ENCODE measurements around the gene PHACTR4.
"Not testable (repeated sequence)": the region's sequence is repeated elsewhere in the genome, so short reads cannot be mapped to it uniquely, and the experiment has no call there.

Gene PHACTR4

DNA sequence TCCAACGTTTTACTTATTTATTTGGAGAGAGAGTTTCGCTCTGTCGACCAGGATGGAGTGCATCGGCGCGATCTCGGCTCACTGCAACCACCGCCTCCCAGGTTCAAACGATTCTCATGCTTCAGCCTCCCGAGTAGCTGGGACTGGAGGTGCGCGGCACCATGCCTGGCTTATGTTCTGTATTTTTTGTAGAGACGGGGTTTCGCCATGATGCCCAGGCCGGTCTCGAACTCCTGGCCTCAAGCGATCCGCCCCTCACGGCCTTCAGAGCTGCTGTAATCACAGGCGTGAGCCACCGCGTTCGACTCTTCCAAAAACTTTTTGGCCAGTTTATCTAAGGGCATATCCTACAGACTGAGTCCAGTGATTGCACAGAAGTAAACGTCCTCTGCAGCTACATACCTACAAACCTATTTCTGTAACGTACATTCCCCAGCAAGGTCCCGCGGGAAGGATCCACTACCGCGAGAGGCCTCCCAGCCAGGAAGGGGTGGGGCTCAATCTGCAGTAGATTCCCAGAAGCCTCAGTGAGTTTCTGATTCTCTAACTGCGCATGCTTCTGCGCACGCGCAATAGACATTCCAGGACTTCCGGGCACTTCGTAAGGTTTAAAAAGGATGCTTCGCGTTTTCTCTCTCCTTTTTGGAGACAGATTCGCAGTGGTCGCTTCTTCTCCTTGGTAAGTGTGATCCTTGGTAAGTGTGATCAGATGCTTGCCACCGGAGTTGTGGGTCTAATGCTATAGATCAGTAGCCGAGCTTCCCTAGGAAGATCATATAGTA lies 136.1 kb downstream of the PHACTR4 start, which contains the start of gene RCC1:
RCC1 (plus strand) TSS at position 638 of the 782 bp plus-strand sequence. CDS start 23,824 bp downstream, outside the sequence.
- FAIRE-seq = peak; percentile 98

DNA sequence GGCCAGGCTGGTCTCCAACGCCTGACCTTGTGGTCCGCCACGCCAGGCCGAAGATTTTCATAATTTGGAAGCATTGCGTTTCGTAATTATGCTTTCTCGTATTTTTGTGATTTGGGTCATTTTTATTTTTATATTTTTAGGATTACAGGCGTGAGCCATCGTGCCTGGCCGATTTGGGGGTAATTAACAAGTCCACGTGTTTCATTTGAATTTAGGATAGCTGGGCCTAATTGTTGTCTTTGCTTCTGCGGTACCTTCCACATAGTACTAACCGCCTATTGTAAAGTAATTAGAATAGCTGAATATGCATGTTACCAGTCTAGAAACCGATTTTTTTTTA lies 137.3 kb downstream of the PHACTR4 start:
- FAIRE-seq = no peak

DNA sequence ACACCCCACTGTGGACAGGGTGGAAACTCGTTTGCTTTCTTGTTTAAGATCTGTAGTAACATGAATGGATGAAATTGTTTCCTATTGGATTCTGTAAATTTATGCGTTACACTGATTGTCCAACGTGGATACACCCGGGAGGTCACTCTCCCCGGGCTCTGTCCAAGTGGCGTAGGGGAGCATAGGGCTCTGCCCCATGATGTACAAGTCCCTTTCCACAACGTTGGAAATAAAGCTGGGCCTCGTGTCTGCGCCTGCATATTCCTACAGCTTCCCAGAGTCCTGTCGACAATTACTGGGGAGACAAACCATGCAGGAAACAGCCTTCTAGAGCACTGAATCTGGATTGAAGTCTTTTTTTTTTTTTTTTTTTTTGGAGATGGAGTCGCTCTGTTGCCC lies 137.7 kb downstream of the PHACTR4 start:
- FAIRE-seq = no peak

DNA sequence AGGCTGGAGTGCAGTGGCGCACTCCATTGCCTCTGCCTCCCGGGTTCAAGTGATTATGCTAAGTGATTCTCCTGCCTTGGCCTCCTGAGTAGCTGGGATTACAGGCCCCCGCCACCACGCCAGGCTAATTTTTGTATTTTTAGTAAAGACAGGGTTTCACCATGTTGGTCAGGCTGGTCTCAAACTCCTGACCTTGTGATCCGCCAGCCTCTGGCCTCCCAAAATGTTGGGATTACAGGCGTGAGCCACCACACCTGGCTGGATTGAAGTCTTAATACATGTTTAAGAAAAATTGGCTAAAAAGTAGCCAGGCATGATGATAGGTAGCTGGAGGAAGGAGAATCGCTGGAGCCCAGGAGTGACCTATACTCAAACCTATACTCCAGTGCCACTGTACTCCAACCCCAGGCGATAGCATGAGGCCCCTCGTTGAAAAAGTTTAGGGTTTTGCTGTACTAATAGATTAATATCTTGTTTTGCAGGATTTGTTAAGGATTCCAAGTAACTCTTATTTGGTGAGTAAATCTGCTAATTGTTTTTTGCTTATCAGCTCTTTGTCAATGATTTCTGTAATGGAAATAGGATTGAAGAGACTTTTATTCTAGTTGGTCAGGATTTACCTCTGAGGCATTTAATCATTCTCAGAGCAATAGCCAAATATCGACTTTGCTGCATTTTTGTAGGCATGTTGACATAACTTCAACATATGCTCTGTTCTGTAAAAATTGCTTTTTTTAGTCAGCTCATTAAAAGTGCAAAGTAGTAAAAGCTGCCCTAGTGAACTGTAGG lies 138.3 kb downstream of the PHACTR4 start:
- no peak for FAIRE-seq

DNA sequence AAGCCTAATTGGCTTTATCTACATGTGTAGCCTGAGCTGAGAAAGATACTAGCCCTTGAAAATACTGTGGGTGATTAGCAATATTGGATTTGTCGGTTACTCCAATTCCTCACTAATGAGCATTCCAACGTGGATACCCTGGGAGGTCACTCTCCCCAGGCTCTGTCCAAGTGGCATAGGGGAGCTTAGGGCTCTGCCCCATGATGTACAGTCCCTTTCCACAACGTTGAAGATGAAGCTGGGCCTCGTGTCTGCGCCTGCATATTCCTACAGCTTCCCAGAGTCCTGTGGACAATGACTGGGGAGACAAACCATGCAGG lies 138.9 kb downstream of the PHACTR4 start:
- FAIRE-seq = no peak

DNA sequence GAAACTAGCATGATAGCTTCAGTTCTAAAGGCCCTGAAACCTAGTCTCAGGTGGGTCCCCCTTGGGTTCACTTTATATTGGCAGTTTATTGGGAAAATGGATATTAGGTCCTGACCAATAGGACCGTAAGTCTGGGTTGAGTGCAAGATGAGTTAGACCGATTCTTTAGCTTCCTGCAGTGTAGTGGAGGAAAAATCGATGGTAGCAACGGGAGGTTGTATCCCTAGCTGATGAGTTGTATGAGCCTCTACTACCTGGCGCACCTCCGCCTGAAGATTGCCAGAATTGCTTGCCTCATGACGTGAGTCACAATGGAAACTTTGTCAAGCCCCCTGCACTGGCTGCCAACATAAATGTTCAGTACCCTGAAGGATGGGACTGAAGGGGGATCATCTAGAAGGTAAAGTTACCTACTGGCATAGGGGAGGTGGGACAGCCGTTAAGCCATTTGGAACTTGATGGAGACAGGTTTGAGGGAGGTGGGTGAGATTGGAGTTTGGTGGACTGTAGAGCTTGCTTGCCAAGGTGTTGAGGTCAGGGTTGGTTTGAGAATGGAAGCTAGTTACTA lies 140.2 kb downstream of the PHACTR4 start:
- no peak for FAIRE-seq

DNA sequence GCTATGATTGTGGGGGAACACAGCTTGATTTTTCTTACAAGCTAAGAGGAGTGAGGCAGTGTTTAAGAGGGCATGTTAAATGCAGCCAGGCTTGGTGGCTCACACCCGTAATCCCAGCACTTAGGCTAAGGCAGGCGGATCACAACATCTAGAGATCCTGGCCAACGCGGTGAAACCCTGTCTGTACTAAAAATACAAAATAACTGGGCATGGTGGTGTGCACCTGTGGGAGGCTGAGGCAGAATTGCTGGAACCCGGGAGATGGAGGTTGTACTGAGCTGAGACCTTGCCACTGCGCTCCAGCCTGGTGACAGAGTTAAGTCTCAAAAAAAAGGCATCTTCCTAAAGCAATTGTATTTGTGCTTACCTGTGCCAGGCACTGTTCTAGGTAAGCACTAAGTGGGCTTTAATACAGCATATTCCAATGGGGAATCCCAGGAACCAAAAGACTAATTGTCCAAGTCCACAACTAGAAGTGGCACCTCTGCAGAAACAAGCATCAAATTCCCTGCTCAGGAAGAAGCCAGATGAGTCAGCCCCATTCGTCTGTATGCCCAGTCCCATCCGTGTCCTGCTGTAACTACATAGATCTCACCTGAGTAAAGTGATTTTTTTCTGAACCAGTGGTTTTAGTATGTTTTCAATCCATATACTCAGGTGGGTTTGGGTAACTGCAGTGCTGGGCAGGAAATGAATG lies 140.9 kb downstream of the PHACTR4 start:
- FAIRE-seq = no peak

DNA sequence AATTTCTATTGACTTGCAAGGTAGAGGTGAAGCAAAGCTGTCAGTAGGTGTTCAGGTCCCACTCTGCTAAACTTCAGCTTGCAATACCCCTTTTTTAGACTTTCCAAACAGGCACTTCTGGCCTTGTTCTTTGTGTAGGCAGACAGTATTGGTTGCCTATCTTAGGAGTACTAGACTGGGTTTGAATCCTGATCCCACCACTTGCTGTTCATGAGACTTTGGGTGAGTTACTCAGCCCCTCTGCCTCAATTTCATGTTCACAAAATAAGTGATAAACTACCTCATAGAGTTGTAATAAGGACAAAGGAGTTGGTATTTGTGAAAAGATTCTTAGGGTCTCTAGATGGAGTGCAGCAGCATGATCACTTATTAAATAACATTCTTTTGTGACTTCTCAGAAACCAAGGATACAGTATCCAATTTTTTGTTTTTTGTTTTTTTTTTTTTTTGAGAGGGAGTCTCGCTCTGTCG lies 141.5 kb downstream of the PHACTR4 start:
- FAIRE-seq = no peak

DNA sequence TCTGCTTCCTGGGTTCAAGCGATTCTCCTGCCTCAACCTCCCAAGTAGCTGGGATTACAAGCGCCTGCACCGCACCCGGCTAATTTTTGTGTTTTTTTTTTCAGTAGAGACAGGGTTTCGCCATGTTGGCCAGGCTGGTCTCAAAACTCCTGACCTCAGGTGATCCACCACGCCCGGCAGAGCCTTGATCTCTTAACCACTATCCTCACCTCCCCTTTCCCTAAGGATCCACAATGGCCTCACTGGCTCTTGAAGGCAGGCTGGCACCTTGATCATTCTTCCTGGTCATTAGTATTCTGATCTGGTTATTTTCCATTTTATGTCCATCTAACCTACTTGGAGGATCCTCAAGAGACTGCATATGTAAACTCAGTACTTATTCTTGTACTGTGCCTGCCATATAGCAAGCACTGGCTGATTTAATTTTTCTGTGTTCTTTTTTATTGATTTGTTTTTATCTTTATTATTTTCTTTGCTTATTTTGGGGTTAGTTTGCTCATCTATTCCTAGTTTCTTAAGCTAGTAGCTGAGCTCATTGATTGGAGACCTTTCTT lies 142.6 kb downstream of the PHACTR4 start:
- no peak for FAIRE-seq

DNA sequence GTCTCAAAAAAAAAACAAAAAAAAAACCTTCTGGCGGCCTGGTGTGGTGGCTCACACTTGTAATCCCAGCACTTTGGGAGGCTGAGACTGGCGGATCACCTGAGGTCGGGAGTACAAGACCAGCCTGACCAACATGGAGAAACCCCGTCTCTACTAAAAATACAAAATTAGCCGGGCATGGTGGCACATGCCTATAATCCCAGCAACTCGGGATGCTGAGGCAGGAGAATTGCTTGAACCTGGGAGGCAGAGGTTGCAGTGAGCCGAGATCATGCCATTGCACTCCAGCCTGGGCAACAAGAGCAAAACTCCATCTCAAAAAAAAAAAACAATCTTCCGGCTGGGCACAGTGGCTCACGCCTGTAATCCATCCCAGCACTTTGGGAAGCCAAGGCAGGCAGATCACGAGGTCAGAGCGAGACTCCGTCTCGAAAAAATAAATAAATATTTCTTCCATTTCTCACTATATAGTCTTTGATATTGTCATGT lies 144.9 kb downstream of the PHACTR4 start:
- not testable (repeated sequence) for FAIRE-seq

DNA sequence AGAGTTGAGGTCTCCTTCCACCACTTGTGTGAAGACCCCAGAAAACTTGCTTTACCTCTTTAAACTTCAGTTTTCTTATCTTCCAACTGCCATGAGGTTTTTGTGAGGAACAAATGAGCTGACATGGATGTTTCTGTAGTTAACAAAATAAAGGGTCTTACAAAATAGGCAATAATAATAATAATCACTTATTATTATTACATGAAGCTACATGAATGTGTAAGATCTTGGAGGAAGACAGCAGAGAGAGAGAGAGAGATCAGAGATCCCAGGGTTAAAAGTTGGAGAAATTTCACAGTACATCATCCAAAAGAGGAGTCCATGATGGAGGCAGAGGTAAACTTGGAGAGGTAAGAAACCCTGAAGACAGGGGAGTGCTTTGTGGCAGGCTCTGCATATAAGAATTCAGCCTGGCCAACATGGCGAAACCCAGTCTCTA lies 147.0 kb downstream of the PHACTR4 start:
- no peak for FAIRE-seq

DNA sequence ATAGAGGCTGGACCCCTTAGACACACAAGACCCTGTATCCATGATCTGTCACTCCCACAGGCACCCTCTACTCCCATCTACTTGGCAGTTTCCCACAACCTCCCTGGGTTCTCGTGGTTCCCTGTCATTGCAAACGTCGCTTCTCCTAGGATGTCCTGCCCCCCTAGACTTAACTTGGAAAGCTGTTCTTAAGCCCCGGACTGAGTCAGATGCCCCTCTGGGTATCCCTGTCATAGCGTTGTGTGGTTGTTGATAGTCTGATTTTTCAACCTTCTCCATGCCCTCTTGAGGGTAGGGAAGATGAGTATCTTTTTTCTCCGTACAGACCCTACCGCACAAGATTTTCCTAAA lies 148.1 kb downstream of the PHACTR4 start:
- FAIRE-seq = no peak

DNA sequence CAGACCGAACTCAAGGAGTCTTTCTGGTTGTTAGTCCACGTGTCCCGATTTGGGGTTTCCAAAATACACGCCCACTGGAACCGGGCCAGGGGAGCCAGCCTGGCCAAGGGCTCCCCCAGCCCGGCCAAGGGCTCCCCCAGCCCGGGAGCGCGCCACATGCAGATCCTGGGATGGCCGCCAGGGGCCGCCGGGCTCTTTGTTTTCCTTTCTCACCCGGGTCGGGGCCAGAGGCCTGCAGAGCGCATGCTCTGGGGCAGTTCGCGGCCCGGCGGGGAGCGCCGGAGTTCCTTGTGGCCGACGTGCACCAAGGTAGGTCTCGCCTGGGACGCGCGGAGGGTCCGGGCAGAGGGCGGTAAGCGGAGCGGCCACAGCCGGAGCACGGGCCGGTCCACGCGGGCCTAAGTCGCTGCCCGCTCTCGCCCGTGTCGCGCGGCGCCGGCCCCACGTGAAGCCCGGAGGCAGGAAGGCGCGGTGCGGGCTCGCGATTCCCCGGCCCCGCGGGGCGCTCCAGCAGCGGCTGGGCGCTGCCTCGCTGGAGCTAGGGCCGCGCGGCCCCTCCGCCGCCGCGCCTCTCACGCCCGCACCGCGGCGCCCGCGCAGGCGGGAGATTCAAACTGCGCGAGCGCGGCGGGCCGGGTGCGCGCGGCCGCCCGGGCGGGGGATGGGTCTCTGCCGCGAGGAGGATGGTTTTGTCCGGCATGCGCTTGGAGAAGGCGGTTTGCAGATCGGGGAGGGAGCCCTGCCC lies 148.6 kb downstream of the PHACTR4 start:
- FAIRE-seq = no peak

DNA sequence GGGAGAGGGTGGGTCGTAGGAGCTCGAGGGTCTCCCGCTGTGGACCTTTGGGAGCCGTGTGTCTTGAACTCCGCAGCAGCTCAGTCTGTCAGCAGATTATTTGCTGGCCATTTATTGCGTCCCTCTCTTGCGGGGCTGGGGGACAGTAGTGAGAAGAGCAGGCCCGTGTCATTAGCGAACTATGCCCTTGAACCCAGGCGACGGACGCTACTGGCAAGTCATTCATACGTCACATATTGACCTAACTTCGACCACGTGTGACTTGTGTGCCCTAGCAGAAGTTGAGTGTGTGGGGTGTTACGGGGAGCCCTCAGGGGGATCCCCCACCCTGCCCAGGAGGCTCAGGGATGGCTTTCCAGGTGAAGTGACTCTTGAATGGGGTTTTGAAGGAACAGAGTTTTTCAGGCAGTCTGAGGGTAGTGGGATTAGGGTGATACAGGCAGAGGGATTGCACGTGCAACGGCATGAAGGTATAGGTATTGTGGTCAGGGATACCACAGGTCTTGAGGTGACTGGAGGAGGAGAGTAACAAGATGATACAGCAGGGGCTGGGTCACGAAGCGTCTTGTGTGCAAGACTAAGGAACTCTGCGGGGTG lies 149.3 kb downstream of the PHACTR4 start:
- no peak for FAIRE-seq

DNA sequence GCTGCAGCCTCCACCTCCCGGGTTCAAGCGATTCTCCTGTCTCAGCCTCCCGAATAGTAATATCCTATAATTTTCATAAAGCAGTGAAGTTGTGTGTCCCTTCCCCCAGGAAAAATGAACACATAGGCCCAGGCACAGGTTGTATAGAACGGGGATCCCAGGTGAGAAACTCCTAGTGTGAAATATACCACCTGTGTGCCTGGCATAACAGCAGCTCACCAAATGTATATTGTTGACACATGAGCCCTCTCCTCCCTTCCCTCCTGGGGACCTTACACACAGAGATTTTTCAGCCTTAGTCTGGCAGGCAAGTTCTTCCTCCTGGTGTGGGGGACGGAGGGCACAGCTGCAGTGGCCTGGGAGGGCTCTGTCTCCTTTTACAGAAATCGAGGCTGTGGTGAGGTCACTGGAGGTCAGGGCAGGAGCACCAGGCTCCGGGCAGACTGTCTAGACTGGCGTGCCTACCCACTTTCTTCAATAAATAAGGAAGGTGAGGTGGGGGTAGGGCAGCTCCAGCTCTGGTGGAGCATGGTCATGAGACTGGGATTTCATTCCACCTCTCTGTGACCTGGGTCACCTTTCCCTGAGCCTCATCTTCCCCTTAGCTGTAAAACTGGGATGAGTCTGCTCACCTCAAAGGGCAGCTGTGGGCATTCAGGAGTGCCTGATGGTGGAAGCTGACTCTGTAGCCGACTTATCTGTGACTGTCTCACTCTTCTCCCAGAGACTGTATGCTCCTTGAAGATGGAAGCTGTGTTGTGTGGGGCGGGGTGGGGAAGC lies 150.6 kb downstream of the PHACTR4 start:
- no peak for FAIRE-seq

DNA sequence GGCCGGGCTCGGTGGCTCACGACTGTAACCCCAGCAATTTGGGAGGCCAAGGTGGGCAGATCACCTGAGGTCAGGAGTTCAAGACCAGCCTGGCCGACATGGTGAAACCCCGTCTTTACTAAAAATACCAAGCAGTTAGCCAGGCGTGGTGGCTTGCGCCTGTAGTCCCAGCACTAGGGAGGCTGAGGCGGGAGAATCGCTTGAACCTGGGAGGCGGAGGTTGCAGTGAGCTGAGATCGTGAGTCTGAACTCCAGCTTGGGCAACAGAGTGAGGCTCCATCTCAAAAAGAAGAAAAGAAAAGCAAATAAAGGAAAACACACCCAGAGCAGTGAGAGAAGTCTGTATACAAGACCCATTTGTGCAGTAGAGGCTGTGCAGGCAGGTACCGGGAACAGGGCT lies 151.3 kb downstream of the PHACTR4 start:
- FAIRE-seq = not testable (repeated sequence)

DNA sequence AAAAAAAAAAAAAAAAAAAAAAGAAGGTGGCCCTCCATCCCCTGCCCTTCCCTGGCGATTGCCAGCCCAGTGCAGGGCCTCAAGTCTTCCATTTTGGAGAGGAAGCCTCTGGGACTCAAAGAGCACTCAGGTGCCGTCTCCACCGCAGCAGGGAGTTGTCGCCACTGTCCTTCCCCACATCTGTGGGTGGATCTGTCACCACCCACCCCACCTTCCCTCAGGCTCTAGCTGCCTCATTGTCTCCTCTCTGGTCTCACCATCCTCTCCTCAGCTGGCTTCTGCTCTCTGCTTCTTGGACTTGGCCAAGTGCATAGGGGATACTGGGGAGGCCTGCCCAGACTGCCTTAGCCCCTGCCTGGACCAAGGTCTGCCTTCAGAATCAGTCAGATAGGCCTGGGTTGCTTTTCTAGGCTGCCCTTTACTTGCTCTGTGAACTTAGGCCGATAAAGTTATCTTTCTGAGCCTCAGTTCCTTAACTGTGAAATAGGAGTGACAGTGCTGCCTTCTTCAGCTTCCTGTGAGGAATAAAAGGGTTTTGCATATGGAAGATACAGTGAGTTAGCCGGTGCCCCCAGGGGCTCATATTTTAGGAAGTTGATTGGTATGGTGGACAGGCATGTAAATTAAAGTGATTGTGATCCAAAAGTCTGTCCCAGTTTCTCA lies 152.1 kb downstream of the PHACTR4 start:
- no peak for FAIRE-seq

DNA sequence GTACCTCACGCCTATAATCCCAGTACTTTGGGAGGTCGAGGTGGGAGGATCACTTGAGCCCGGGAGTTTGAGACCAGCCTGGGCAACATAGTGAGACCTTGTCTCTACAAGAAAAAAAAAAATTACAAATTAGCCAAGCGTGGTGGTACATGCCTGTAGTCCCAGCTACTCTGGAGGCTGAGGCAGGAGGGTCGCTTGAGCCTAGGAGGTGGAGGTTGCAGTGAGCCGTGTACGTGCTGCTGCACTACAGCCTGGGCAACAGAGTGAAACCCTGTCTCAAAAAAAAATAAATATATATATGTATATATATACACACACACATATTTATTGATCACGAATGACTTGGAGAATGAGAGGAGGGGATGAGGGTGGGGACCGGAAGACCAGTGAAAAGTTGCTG lies 153.0 kb downstream of the PHACTR4 start:
- not testable (repeated sequence) for FAIRE-seq

DNA sequence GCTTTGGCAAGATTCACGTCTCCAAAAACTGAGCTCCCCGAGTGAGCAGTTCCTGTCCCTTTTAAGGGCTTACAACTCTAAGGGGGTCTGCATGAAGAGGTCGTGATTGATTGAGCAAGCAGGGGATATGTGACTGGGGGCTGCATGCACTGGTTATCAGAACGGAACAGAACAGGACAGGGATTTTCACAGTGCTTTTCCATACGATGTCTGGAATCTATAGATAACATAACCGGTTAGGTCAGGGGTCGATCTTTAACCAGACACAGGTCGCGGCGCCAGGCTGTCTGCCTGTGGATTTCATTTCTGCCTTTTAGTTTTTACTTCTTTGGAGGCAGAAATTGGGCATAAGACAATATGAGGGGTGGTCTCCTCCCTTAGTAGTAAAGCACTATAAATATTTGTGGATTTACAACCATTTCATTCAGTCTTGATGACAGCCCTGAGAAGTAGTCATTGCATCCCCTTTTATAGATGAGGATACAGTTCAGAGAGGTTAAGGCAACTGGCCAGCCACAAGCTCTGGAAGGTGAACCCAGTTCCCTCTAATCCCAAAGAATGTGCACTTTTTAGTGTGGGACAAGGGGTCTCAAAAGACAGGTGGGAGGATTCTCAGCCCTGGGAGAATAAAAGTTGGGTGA lies 155.6 kb downstream of the PHACTR4 start:
- FAIRE-seq = not testable (repeated sequence)

DNA sequence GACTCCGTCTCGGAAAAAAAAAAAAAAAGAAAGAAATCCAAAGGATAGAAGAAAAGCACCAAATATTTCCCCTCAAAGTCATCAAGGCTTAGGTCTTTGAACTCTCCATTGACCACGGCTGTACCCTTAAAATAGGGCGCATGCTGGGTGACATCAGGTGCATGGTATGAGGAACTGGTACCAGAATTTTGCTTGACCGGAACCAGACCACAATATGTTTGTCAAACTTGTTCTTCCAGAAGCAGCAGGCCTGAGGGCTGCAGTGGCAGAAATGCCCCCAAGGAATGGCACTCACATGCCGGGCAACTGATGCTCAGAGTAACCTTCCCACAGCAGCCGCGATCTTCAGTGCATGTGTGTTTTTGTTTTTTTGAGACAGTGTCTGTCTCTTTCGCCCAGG lies 157.3 kb downstream of the PHACTR4 start:
- no peak for FAIRE-seq
